ENCODE results near the gene MAML3.

MAML3 gene

GRCh38 chr4:140068271-140068670 lies 85.7 kb downstream of the MAML3 start:
- DNase-seq = no peak

GRCh38 chr4:140066031-140066930 lies 87.7 kb downstream of the MAML3 start:
- no peak for DNase-seq

GRCh38 chr4:140065393-140065792 lies 88.6 kb downstream of the MAML3 start:
- DNase-seq = no peak

GRCh38 chr4:140061659-140062289 lies 92.2 kb downstream of the MAML3 start:
- no peak for DNase-seq

- no peak for DNase-seq
These were observed 92.8 kb downstream of the MAML3 start for GRCh38 chr4:140061194-140061593.

GRCh38 chr4:140059159-140059558 lies 94.8 kb downstream of the MAML3 start:
- DNase-seq = no peak

- DNase-seq = no peak
These were observed 96.3 kb downstream of the MAML3 start for GRCh38 chr4:140057701-140058100.

GRCh38 chr4:140056015-140056414 lies 98.0 kb downstream of the MAML3 start:
- DNase-seq = no peak

- DNase-seq = no peak
These were observed 99.1 kb downstream of the MAML3 start for GRCh38 chr4:140054861-140055260.

GRCh38 chr4:140053185-140053584 lies 100.8 kb downstream of the MAML3 start:
- no peak for DNase-seq

- peak; percentile 29 for DNase-seq
These were observed 101.9 kb downstream of the MAML3 start for GRCh38 chr4:140052050-140052449.

- no peak for DNase-seq
These were observed 103.9 kb downstream of the MAML3 start for GRCh38 chr4:140049849-140050637.

GRCh38 chr4:140049024-140049848 lies 104.7 kb downstream of the MAML3 start:
- DNase-seq = peak; percentile 32

- DNase-seq = no peak
These were observed 105.5 kb downstream of the MAML3 start for GRCh38 chr4:140048419-140048995.

GRCh38 chr4:140047786-140048185 lies 106.2 kb downstream of the MAML3 start:
- no peak for DNase-seq

- no peak for DNase-seq
These were observed 106.9 kb downstream of the MAML3 start for GRCh38 chr4:140047017-140047640.

GRCh38 chr4:140046543-140046942 lies 107.4 kb downstream of the MAML3 start:
- DNase-seq = no peak

- no peak for DNase-seq
These were observed 108.0 kb downstream of the MAML3 start for GRCh38 chr4:140046016-140046415.

- no peak for DNase-seq
These were observed 109.6 kb downstream of the MAML3 start for GRCh38 chr4:140044337-140044902.

GRCh38 chr4:140042634-140043033 lies 111.3 kb downstream of the MAML3 start:
- DNase-seq = no peak

- no peak for DNase-seq
These were observed 115.9 kb downstream of the MAML3 start for GRCh38 chr4:140038031-140038533.

Data from activated CD4-positive, alpha-beta T cell treated with anti-CD3 and anti-CD28 coated beads for 1 hour (primary cell).